H1 (cell line): ENCODE data around the gene TRAF3IP1. TPM values are rescaled to one million over a fixed set of nuclear protein-coding genes. Genes with fewer than 3 reads are reported as not detected.
A peak's percentile ranks its signal among the peaks of the same experiment; 100 is the strongest.

Experiments
- CTCF ChIA-PET: fragments of 300-600 bp; sonication (Branson Sonifier 250); formaldehyde crosslinking; loops from one replicate; lab custom pipeline; 2021; ENCODE audit not compliant: partially characterized antibody; lab: Charles Lee
- POLR2A ChIA-PET: fragments of 300-600 bp; sonication (Branson Sonifier 250); formaldehyde crosslinking; loops from one replicate; lab custom pipeline; 2021; ENCODE audit warnings: inconsistent platforms; ENCODE audit not compliant: partially characterized antibody; lab: Charles Lee
- DNase-seq, 2 experiments: peaks; one replicate each; pipeline versions ENCODE4 v3.0.0 to v3.0.0-alpha.2; 2010 to 2022; ENCODE audit warnings: low spot score in 2 of 2, low read depth in 1 of 2, mixed read lengths in 1 of 2
- FAIRE-seq: peaks from 2 replicates; lab custom pipeline; 2011; peaks lifted over from hg19 to GRCh38; lab: Jason Lieb, UNC
- H2AFZ ChIP-seq: 2 replicates; pipeline ENCODE4 v1.8.1; 2012; ENCODE audit warnings: low read length, inconsistent platforms
- H2AK5ac ChIP-seq: 2 replicates; pipeline ENCODE4 v1.6.1; 2013; ENCODE audit warnings: low read depth, low read length
- H2BK120ac ChIP-seq: replicated peaks from 2 replicates; pipeline ENCODE3; 2013; ENCODE audit warnings: low read depth, low read length, inconsistent platforms
- H2BK12ac ChIP-seq: 2 replicates; pipeline ENCODE4 v1.6.1; 2013; ENCODE audit warnings: low read depth, low read length
- H2BK15ac ChIP-seq: 2 replicates; pipeline ENCODE4 v1.6.1; 2013; ENCODE audit warnings: low read length
- H2BK20ac ChIP-seq: 2 replicates; pipeline ENCODE4 v1.6.1; 2013; ENCODE audit warnings: low read length
- H2BK5ac ChIP-seq: 2 replicates; pipeline ENCODE4 v1.6.1; 2013; ENCODE audit warnings: low read depth, low read length
- H3K14ac ChIP-seq: 2 replicates; pipeline ENCODE4 v1.6.1; 2013; ENCODE audit warnings: inconsistent platforms; ENCODE audit not compliant: insufficient read length
- H3K18ac ChIP-seq: 2 replicates; pipeline ENCODE4 v1.6.1; 2013; ENCODE audit warnings: low read length; ENCODE audit errors: extremely low read depth
- H3K23ac ChIP-seq: 2 replicates; pipeline ENCODE4 v1.6.1; 2013; ENCODE audit warnings: inconsistent platforms; ENCODE audit not compliant: insufficient read length
- H3K23me2 ChIP-seq: 2 replicates; pipeline ENCODE4 v1.6.1; 2013; ENCODE audit warnings: low read depth, low read length
- H3K27ac ChIP-seq: 2 replicates; pipeline ENCODE4 v1.6.1; 2011; ENCODE audit warnings: low read depth, low read length, inconsistent platforms
- H3K27me3 ChIP-seq, 4 experiments: replicated peaks in 1 of 4; 1 replicate in 1 of 4; 2 replicates in 3 of 4; pipeline versions ENCODE4 v1.6.1 to v1.8.1; 2011 to 2013; ENCODE audit warnings: low read length in 3 of 4, mild to moderate bottlenecking in 3 of 4, inconsistent platforms in 2 of 4, mixed read lengths in 2 of 4, moderate library complexity in 1 of 4; ENCODE audit not compliant: control insufficient read depth in 3 of 4, insufficient read depth in 3 of 4; ENCODE audit errors: extremely low read depth in 1 of 4
- H3K36me3 ChIP-seq, 4 experiments: 2 replicates each; pipeline versions ENCODE4 v1.6.1 to v1.8.1; 2011 to 2013; ENCODE audit warnings: mild to moderate bottlenecking in 4 of 4, low read length in 3 of 4, moderate library complexity in 2 of 4, control low read depth in 1 of 4, inconsistent platforms in 1 of 4; ENCODE audit not compliant: insufficient read depth in 4 of 4, control insufficient read depth in 2 of 4
- H3K4ac ChIP-seq: replicated peaks from 2 replicates; pipeline ENCODE3; 2013; ENCODE audit warnings: low read length, low read depth, mixed read lengths, inconsistent platforms; ENCODE audit not compliant: insufficient read length
- H3K4me1 ChIP-seq, 4 experiments: replicated peaks in 1 of 4; 1 replicate in 1 of 4; 2 replicates in 3 of 4; pipeline versions ENCODE4 v1.6.1 to v1.8.1; 2011 to 2013; ENCODE audit warnings: low read length in 3 of 4, inconsistent platforms in 2 of 4, mixed read lengths in 1 of 4; ENCODE audit not compliant: insufficient read depth in 4 of 4, control insufficient read depth in 3 of 4
- H3K4me2 ChIP-seq, 2 experiments: 2 replicates each; pipeline versions ENCODE4 v1.6.1 to v1.8.1; 2011 to 2013; ENCODE audit warnings: low read depth in 2 of 2, low read length in 2 of 2, control low read depth in 1 of 2, inconsistent platforms in 1 of 2, mild to moderate bottlenecking in 1 of 2; ENCODE audit not compliant: insufficient read depth in 1 of 2
- H3K4me3 ChIP-seq, 4 experiments: fragments of 200-600, 300-600 bp in 1 of 4; sonication (generic), shearing (Covaris generic), sonication (Bioruptor Twin) in 1 of 4; 2 replicates each; pipeline versions ENCODE4 v1.5.1 to v1.8.1; 2011 to 2016; ENCODE audit warnings: low read length in 4 of 4, low read depth in 3 of 4, control low read depth in 2 of 4, inconsistent platforms in 2 of 4, mild to moderate bottlenecking in 2 of 4, mixed read lengths in 1 of 4, moderate library complexity in 1 of 4; ENCODE audit not compliant: insufficient read depth in 2 of 4; ENCODE audit errors: extremely low read depth in 1 of 4
- H3K56ac ChIP-seq: replicated peaks from 2 replicates; pipeline ENCODE3; 2013; ENCODE audit warnings: low read depth, mild to moderate bottlenecking, mixed read lengths, low read length, inconsistent platforms; ENCODE audit not compliant: insufficient read length
- H3K79me1 ChIP-seq: 2 replicates; pipeline ENCODE4 v1.6.1; 2013; ENCODE audit warnings: low read depth, low read length, control low read depth
- H3K79me2 ChIP-seq, 2 experiments: 2 replicates each; pipeline versions ENCODE4 v1.6.1 to v1.8.1; 2012 to 2013; ENCODE audit warnings: low read length in 2 of 2, mild to moderate bottlenecking in 2 of 2, inconsistent platforms in 1 of 2; ENCODE audit not compliant: insufficient read depth in 2 of 2, control insufficient read depth in 1 of 2
- H3K9ac ChIP-seq, 4 experiments: replicated peaks in 1 of 4; 1 replicate in 1 of 4; 2 replicates in 3 of 4; pipeline versions ENCODE4 v1.6.1 to v1.8.1; 2011 to 2013; ENCODE audit warnings: low read depth in 3 of 4, low read length in 3 of 4, control low read depth in 2 of 4, mild to moderate bottlenecking in 2 of 4, moderate library complexity in 2 of 4, inconsistent platforms in 1 of 4; ENCODE audit errors: extremely low read depth in 1 of 4
- H3K9me3 ChIP-seq, 2 experiments: 2 replicates each; pipeline versions ENCODE4 v1.6.1 to v1.8.1; 2012 to 2013; ENCODE audit warnings: mild to moderate bottlenecking in 2 of 2, moderate library complexity in 2 of 2, control low read depth in 1 of 2, inconsistent platforms in 1 of 2, low read depth in 1 of 2, low read length in 1 of 2, mixed read lengths in 1 of 2; ENCODE audit not compliant: insufficient read depth in 2 of 2
- H4K20me1 ChIP-seq, 2 experiments: replicated peaks in 1 of 2; 2 replicates each; pipeline versions ENCODE3 to v1.8.1; 2011 to 2013; ENCODE audit warnings: inconsistent platforms in 2 of 2, low read length in 2 of 2, mild to moderate bottlenecking in 1 of 2; ENCODE audit not compliant: insufficient read depth in 2 of 2, control insufficient read depth in 1 of 2
- H4K5ac ChIP-seq: 2 replicates; pipeline ENCODE4 v1.6.1; 2013; ENCODE audit warnings: low read length, low read depth, mixed read lengths, inconsistent platforms; ENCODE audit not compliant: insufficient read length
- H4K8ac ChIP-seq: 2 replicates; pipeline ENCODE4 v1.8.0; 2013; ENCODE audit warnings: mild to moderate bottlenecking, moderate library complexity, low read length, inconsistent platforms; ENCODE audit not compliant: insufficient read depth; ENCODE audit errors: extremely low read depth
- H4K91ac ChIP-seq: replicated peaks from 2 replicates; pipeline ENCODE3; 2013; ENCODE audit warnings: low read length, mixed read lengths, inconsistent platforms; ENCODE audit not compliant: insufficient read length
- ASH2L ChIP-seq: fragments of 200-600, 300-600 bp; sonication (generic); IDR thresholded peaks from one replicate; pipeline ENCODE4 v1.7.1; 2017; ENCODE audit warnings: low read length
- E2F6 ChIP-seq: IDR thresholded peaks from 2 replicates; pipeline ENCODE4 v1.6.1; 2012; ENCODE audit warnings: inconsistent platforms
- GABPA ChIP-seq: IDR thresholded peaks from 2 replicates; pipeline ENCODE4 v1.6.1; 2011; ENCODE audit warnings: mild to moderate bottlenecking, low read length, moderate library complexity, borderline replicate concordance; ENCODE audit not compliant: insufficient read depth
- JUND ChIP-seq: IDR thresholded peaks from 2 replicates; pipeline ENCODE4 v1.6.1; 2011; ENCODE audit warnings: mild to moderate bottlenecking, improper control_type of control experiment, low read length
- USF2 ChIP-seq: IDR thresholded peaks from 2 replicates; pipeline ENCODE4 v1.6.1; 2011; ENCODE audit warnings: low read length, improper control_type of control experiment
- WGBS, 2 experiments: shearing (Covaris generic) in 1 of 2; methylation state at CpG; one replicate each; pipeline versions ENCODE4 v1.1.6 to v1.1.7; 2013 to 2015; ENCODE audit warnings: low lambda C conversion rate in 2 of 2, mixed read lengths in 2 of 2, inconsistent platforms in 1 of 2, low coverage in 1 of 2, missing lambda C conversion rate in 1 of 2; ENCODE audit not compliant: insufficient replicate concordance in 2 of 2, insufficient coverage in 1 of 2, insufficient read length in 1 of 2; ENCODE audit errors: extremely low coverage in 1 of 2, missing lambda C conversion rate in 1 of 2; 5-methylcytosine and 5-hydroxymethylcytosine counted together
- polyA plus RNA-seq, 7 experiments: library from polyadenylated mRNA; depleted of rRNA in 3 of 7; stranded (reverse) in 5 of 7; unstranded in 2 of 7; fragments of >200 nt in 5 of 7; fragments of 200-250 nt in 2 of 7; gene quantifications; 1 replicate in 5 of 7; 2 replicates in 1 of 7; 4 replicates in 1 of 7; pipeline versions ENCODE4 v1.2.1 to v1.2.3, GENCODE V29; 2011 to 2013; ENCODE audit warnings: missing spikeins in 2 of 7, mixed read lengths in 2 of 7
- total RNA-seq: library from RNA; stranded (reverse); fragmentation: NEBNext Ultra II Directional; extraction: Animal tissue kit (Norgen Biotek cat#: 25700); gene quantifications from 2 replicates; pipeline ENCODE4 v1.2.1, GENCODE V29; 2021

Gene TRAF3IP1
- total and polyA plus RNA-seq, 2 of the 8 experiments (the other 6 are each of a cell fraction or from before 2014, with no cell fraction given), result 2.3 to 17.5 TPM

- peaks cover 12% of the 10 kb centered on the region for H3K79me1 ChIP-seq
- H4K5ac ChIP-seq, result no peak overlapping the region
- H2BK120ac ChIP-seq, result no peak overlapping the region
- 83% methylated on average over 16 of the region's 16 CpGs; no CpG with 5 or more reads in 1 of the 2 experiments for WGBS, 2 experiments
- peaks cover 0 to 4% of the 10 kb centered on the region in 2 experiments for H4K20me1 ChIP-seq
- peaks cover 11% of the 10 kb centered on the region for H3K23me2 ChIP-seq
- H3K27me3 ChIP-seq, result no peaks in the 10 kb centered on the region
- TF ChIP-seq GABPA (no peak), JUND (no peak), ASH2L (no peak), E2F6 (no peak), USF2 (no peak)
- H3K79me2 ChIP-seq, result peaks cover 10 to 32% of the 10 kb centered on the region in 2 experiments
- H2AK5ac ChIP-seq, result no peak overlapping the region
- CTCF ChIA-PET, result no interaction called here
- no peak overlapping the region for H3K14ac ChIP-seq
- H2BK5ac ChIP-seq, result 0 out of 2 replicates have a peak overlapping the region, but pooled peaks have one; percentile 27
- no peak overlapping the region; a peak in 1 of 7 replicates for H3K9ac ChIP-seq
- peak overlapping the region; percentile 74 to 98 (median 79); a peak in 7 of 8 replicates for H3K4me3 ChIP-seq
- H3K18ac ChIP-seq, result no peak overlapping the region; the same call in 1 of the 2 replicates
- peak overlapping the region; percentile 86 to 98 for H3K4me2 ChIP-seq
- H2BK12ac ChIP-seq, result 0 out of 2 replicates have a peak overlapping the region, but pooled peaks have one; percentile 44
- no peak overlapping the region for H4K91ac ChIP-seq
- no peak overlapping the region for H3K56ac ChIP-seq
- no peak overlapping the region for H2BK15ac ChIP-seq
- H2AFZ ChIP-seq, result no peak overlapping the region
- peaks cover 0 to 2% (median 0%) of the 10 kb centered on the region in 4 experiments; a peak in 3 of 8 replicates for H3K36me3 ChIP-seq
- DNase-seq, result no peak
- H2BK20ac ChIP-seq, result no peak overlapping the region
- POLR2A ChIA-PET, result no interaction called here
- no peak overlapping the region for H3K4ac ChIP-seq
- H3K4me1 ChIP-seq, result peaks cover 0 to 23% (median 17%) of the 10 kb centered on the region in 4 experiments; a peak in 6 of 7 replicates
- no peaks in the 10 kb centered on the region for H3K9me3 ChIP-seq
- no peak for FAIRE-seq
- H3K23ac ChIP-seq, result no peak overlapping the region
- H3K27ac ChIP-seq, result no peak overlapping the region
- no peak overlapping the region; the same call in 1 of the 2 replicates for H4K8ac ChIP-seq
These were observed 105.2 kb downstream of the TRAF3IP1 start for GRCh38 chr2:238425505-238425978.
